Mesenchymal stem cell (in vitro differentiated cells and primary cell): ENCODE data around the gene TSPAN6. TPM values are rescaled to one million over a fixed set of nuclear protein-coding genes. Genes with fewer than 3 reads are reported as not detected.
A peak's percentile ranks its signal among the peaks of the same experiment; 100 is the strongest.

Source experiments
- DNase-seq: peaks from one replicate; pipeline ENCODE4 v3.0.0-alpha.2; 2013
- H2AFZ ChIP-seq: one replicate; pipeline ENCODE4 v1.6.1; 2013; ENCODE audit warnings: low read depth, mild to moderate bottlenecking, control low read depth, inconsistent platforms, low read length, moderate library complexity
- H2AK5ac ChIP-seq: 2 replicates; pipeline ENCODE4 v1.6.1; 2013; ENCODE audit warnings: low read length, moderate library complexity, mild to moderate bottlenecking, inconsistent platforms; ENCODE audit not compliant: severe bottlenecking
- H2BK120ac ChIP-seq: one replicate; pipeline ENCODE4 v1.6.1; 2013; ENCODE audit warnings: low read depth, mild to moderate bottlenecking, inconsistent platforms, low read length, moderate library complexity
- H2BK12ac ChIP-seq, 2 experiments: one replicate each; pipeline ENCODE4 v1.6.1; 2013; ENCODE audit warnings: inconsistent platforms in 2 of 2, low read length in 2 of 2, mild to moderate bottlenecking in 2 of 2, moderate library complexity in 2 of 2, control low read depth in 1 of 2
- H2BK15ac ChIP-seq: one replicate; pipeline ENCODE4 v1.6.1; 2013; ENCODE audit warnings: mild to moderate bottlenecking, low read depth, inconsistent platforms; ENCODE audit not compliant: poor library complexity, severe bottlenecking
- H2BK5ac ChIP-seq: 2 replicates; pipeline ENCODE4 v1.6.1; 2013; ENCODE audit warnings: low read depth, mild to moderate bottlenecking, low read length, control low read depth, inconsistent platforms; ENCODE audit not compliant: poor library complexity, severe bottlenecking
- H3K14ac ChIP-seq, 2 experiments: one replicate each; pipeline ENCODE4 v1.6.1; 2013; ENCODE audit warnings: inconsistent platforms in 2 of 2, low read length in 2 of 2, control low read depth in 1 of 2, mild to moderate bottlenecking in 1 of 2, moderate library complexity in 1 of 2
- H3K18ac ChIP-seq, 2 experiments: one replicate each; pipeline ENCODE4 v1.6.1; 2013; ENCODE audit warnings: inconsistent platforms in 2 of 2, low read length in 2 of 2, control low read depth in 1 of 2, low read depth in 1 of 2, mild to moderate bottlenecking in 1 of 2
- H3K23ac ChIP-seq, 2 experiments: one replicate each; pipeline ENCODE4 v1.6.1; 2013; ENCODE audit warnings: inconsistent platforms in 2 of 2, low read length in 2 of 2, mild to moderate bottlenecking in 2 of 2, moderate library complexity in 2 of 2, control low read depth in 1 of 2
- H3K27ac ChIP-seq: 2 replicates; pipeline ENCODE4 v1.5.1; 2013; ENCODE audit warnings: mild to moderate bottlenecking, moderate library complexity, low read length, control low read depth, inconsistent platforms; ENCODE audit not compliant: poor library complexity, severe bottlenecking
- H3K27me3 ChIP-seq, 2 experiments: 2 replicates each; pipeline versions ENCODE4 v1.6.1 to v1.7.0; 2013; ENCODE audit warnings: low read length in 2 of 2, mild to moderate bottlenecking in 2 of 2, moderate library complexity in 2 of 2, control low read depth in 1 of 2, inconsistent platforms in 1 of 2; ENCODE audit not compliant: control insufficient read depth in 1 of 2, insufficient read depth in 1 of 2
- H3K36me3 ChIP-seq, 2 experiments: 2 replicates each; pipeline versions ENCODE4 v1.6.1 to v1.7.0; 2013; ENCODE audit warnings: low read length in 2 of 2, control low read depth in 1 of 2, inconsistent platforms in 1 of 2, low read depth in 1 of 2, mild to moderate bottlenecking in 1 of 2; ENCODE audit not compliant: insufficient read depth in 2 of 2, control insufficient read depth in 1 of 2
- H3K4ac ChIP-seq, 2 experiments: one replicate each; pipeline ENCODE4 v1.6.1; 2013; ENCODE audit warnings: inconsistent platforms in 2 of 2, low read length in 2 of 2, mild to moderate bottlenecking in 2 of 2, moderate library complexity in 2 of 2, control low read depth in 1 of 2, low read depth in 1 of 2
- H3K4me1 ChIP-seq: 2 replicates; pipeline ENCODE4 v1.6.1; 2013; ENCODE audit warnings: low read depth, low read length, control low read depth; ENCODE audit not compliant: control insufficient read depth, insufficient read depth
- H3K4me2 ChIP-seq: 2 replicates; pipeline ENCODE4 v1.6.1; 2013; ENCODE audit warnings: low read length, mild to moderate bottlenecking, inconsistent platforms; ENCODE audit not compliant: poor library complexity, severe bottlenecking
- H3K4me3 ChIP-seq, 2 experiments: 2 replicates each; pipeline versions ENCODE4 v1.5.1 to v1.7.0; 2013; ENCODE audit warnings: low read length in 2 of 2, mild to moderate bottlenecking in 2 of 2, control low read depth in 1 of 2, low read depth in 1 of 2; ENCODE audit not compliant: insufficient read depth in 1 of 2
- H3K79me1 ChIP-seq: replicated peaks from 2 replicates; pipeline ENCODE4 v1.6.1; 2013; ENCODE audit warnings: mild to moderate bottlenecking, control low read depth, low read length, inconsistent platforms; ENCODE audit not compliant: poor library complexity, severe bottlenecking
- H3K9ac ChIP-seq: 2 replicates; pipeline ENCODE4 v1.7.0; 2013; ENCODE audit warnings: mild to moderate bottlenecking, low read length, moderate library complexity
- H3K9me3 ChIP-seq: 2 replicates; pipeline ENCODE4 v1.7.0; 2013; ENCODE audit warnings: mild to moderate bottlenecking, low read length; ENCODE audit not compliant: control insufficient read depth
- H4K8ac ChIP-seq: one replicate; pipeline ENCODE4 v1.6.1; 2013; ENCODE audit warnings: inconsistent platforms, mild to moderate bottlenecking, low read length, moderate library complexity
- H4K91ac ChIP-seq: one replicate; pipeline ENCODE4 v1.6.1; 2013; ENCODE audit warnings: mild to moderate bottlenecking, low read length, inconsistent platforms
- WGBS: methylation state at CpG from one replicate; pipeline ENCODE4 v1.1.7; 2013; ENCODE audit warnings: mixed read lengths; 5-methylcytosine and 5-hydroxymethylcytosine counted together
- polyA plus RNA-seq, 2 experiments: library from polyadenylated mRNA; stranded (reverse); fragments of 200-250 nt; gene quantifications; one replicate each; pipeline ENCODE4 v1.2.3, GENCODE V29; 2013

Gene TSPAN6
- 34.3 TPM for polyA plus RNA-seq (2013, experiment 1 of 2)
- polyA plus RNA-seq (2013, experiment 2 of 2): 37.3 TPM

GRCh38 chrX:100636321-100636991 is at the start of gene TSPAN6:
TSPAN6 (minus strand) TSS chrX:100636806; CDS start chrX:100636694, 112 bp downstream.
- Histone ChIP-seq H3K4ac (peak within 1 kb of the TSS in 1 of 2 experiments; percentile 30), H3K27ac (peak within 1 kb of the TSS; percentile 11), H3K9me3 (no peaks in the 10 kb centered on the region), H3K9ac (peak within 1 kb of the TSS; percentile 91), H3K14ac (peak within 1 kb of the TSS in 1 of 2 experiments; percentile 91), H3K4me1 (no peaks in the 10 kb centered on the region), H3K23ac (peak within 1 kb of the TSS in 1 of 2 experiments; percentile 72), H2BK12ac (peak within 1 kb of the TSS in 1 of 2 experiments; percentile 25), H3K27me3 (peaks cover 0 to 41% of the 10 kb centered on the region in 2 experiments), H3K18ac (peak within 1 kb of the TSS; percentile 28 to 48), H2AFZ (no peak within 1 kb of the TSS), H3K79me1 (peaks cover 2% of the 10 kb centered on the region), H4K8ac (peak within 1 kb of the TSS; percentile 75), H3K4me3 (peak within 1 kb of the TSS; percentile 74 to 86), H3K36me3 (peaks cover 0 to 16% of the 10 kb centered on the region in 2 experiments), H2AK5ac (no peak within 1 kb of the TSS), H2BK15ac (peak within 1 kb of the TSS; percentile 23), H2BK120ac (no peak within 1 kb of the TSS), H2BK5ac (no peak within 1 kb of the TSS), H3K4me2 (peak within 1 kb of the TSS; percentile 61), H4K91ac (no peak within 1 kb of the TSS)
- WGBS: 0% methylated on average over 30 of the region's 51 CpGs
- peak; percentile 89 for DNase-seq

GRCh38 chrX:100685997-100686305 is 49.3 kb upstream of the TSPAN6 start:
- WGBS: no CpG with 5 or more reads among the region's 1 CpG
- H3K4me2 ChIP-seq: no peak overlapping the region
- no peak overlapping the region for H3K18ac ChIP-seq
- H2BK120ac ChIP-seq: no peak overlapping the region
- H3K9ac ChIP-seq: no peak overlapping the region
- no peaks in the 10 kb centered on the region for H3K4me1 ChIP-seq
- H3K36me3 ChIP-seq: peaks cover 5 to 13% of the 10 kb centered on the region in 2 experiments
- no peak overlapping the region for H3K4me3 ChIP-seq
- DNase-seq: no peak
- no peak overlapping the region for H2AK5ac ChIP-seq
- no peak overlapping the region for H2BK5ac ChIP-seq
- no peak overlapping the region for H4K91ac ChIP-seq
- H3K79me1 ChIP-seq: no peaks in the 10 kb centered on the region
- H3K27me3 ChIP-seq: peaks cover 0 to 26% of the 10 kb centered on the region in 2 experiments
- H2BK15ac ChIP-seq: no peak overlapping the region
- H3K4ac ChIP-seq: no peak overlapping the region
- no peak overlapping the region for H3K14ac ChIP-seq
- no peak overlapping the region for H3K27ac ChIP-seq
- no peak overlapping the region for H3K23ac ChIP-seq
- no peak overlapping the region for H4K8ac ChIP-seq
- no peak overlapping the region for H2AFZ ChIP-seq
- no peaks in the 10 kb centered on the region for H3K9me3 ChIP-seq
- H2BK12ac ChIP-seq: no peak overlapping the region

- Histone ChIP-seq H3K4me1 (no peaks in the 10 kb centered on the region), H2BK15ac (no peak overlapping the region), H2BK120ac (no peak overlapping the region), H3K9me3 (no peaks in the 10 kb centered on the region), H4K91ac (no peak overlapping the region), H3K4me3 (no peak overlapping the region), H2BK5ac (no peak overlapping the region), H3K23ac (no peak overlapping the region), H3K18ac (no peak overlapping the region), H3K14ac (no peak overlapping the region), H4K8ac (no peak overlapping the region), H3K4ac (no peak overlapping the region), H2BK12ac (no peak overlapping the region), H3K27me3 (peaks cover 0 to 26% of the 10 kb centered on the region in 2 experiments), H3K4me2 (no peak overlapping the region), H3K9ac (peak overlapping the region; percentile 64), H2AFZ (no peak overlapping the region), H3K36me3 (peaks cover 5 to 13% of the 10 kb centered on the region in 2 experiments), H3K27ac (peak overlapping the region; percentile 38), H3K79me1 (no peaks in the 10 kb centered on the region), H2AK5ac (no peak overlapping the region)
- peak; percentile 74 for DNase-seq
- 0% methylated on average over 1 of the region's 5 CpGs for WGBS
These were observed 48.8 kb upstream of the TSPAN6 start for GRCh38 chrX:100685284-100685996.

DNA sequence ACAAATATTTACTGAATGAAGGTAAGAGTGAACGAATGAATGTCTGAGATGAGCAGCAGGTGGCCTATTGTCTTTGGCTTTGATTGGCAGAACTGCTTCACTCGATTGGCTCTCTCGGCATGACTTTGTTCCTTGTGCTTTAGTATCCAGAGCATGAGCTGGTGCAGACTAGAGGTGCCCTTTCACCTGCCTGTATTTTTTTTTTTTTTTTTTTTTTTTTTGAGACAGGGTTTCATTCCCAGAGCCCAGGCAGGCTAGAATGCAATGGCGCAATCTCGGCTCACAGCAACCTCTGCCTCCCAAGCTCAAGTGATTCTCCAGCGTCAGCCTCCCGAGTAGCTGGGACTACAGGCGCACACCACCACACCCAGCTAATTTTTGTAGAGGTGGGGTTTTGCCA is 46.3 kb upstream of the TSPAN6 start:
- Histone ChIP-seq H3K27me3 (peaks cover 0 to 42% of the 10 kb centered on the region in 2 experiments), H3K18ac (no peak overlapping the region), H3K4ac (no peak overlapping the region), H4K8ac (no peak overlapping the region), H3K14ac (no peak overlapping the region), H4K91ac (no peak overlapping the region), H2BK5ac (no peak overlapping the region), H3K4me1 (no peaks in the 10 kb centered on the region), H3K23ac (no peak overlapping the region), H3K9ac (no peak overlapping the region), H3K79me1 (peaks cover 2% of the 10 kb centered on the region), H2BK12ac (no peak overlapping the region), H2AFZ (no peak overlapping the region), H2BK120ac (no peak overlapping the region), H3K9me3 (no peaks in the 10 kb centered on the region), H3K4me2 (no peak overlapping the region), H2AK5ac (no peak overlapping the region), H2BK15ac (no peak overlapping the region), H3K4me3 (no peak overlapping the region), H3K27ac (no peak overlapping the region), H3K36me3 (peaks cover 10 to 19% of the 10 kb centered on the region in 2 experiments)
- DNase-seq: no peak
- WGBS: 92% methylated on average over 5 of the region's 8 CpGs
